Vagina (tissue), 2 donors: ENCODE results near the gene COPZ1. TPM values are rescaled to one million over a fixed set of nuclear protein-coding genes. Genes with fewer than 3 reads are reported as not detected.

Source experiments
- DNase-seq, 2 donors: peaks; one replicate each; pipeline ENCODE4 v3.0.0-alpha.2; 2017; ENCODE audit errors: extremely low spot score in 2 of 2
- H3K27ac ChIP-seq: fragments of 200-600 bp; sonication (generic); one replicate; pipeline ENCODE4 v1.5.1; 2019
- H3K27me3 ChIP-seq: fragments of 200-600 bp; sonication (generic); one replicate; pipeline ENCODE4 v1.5.1; 2019
- H3K36me3 ChIP-seq, 2 donors: fragments of 200-600 bp; sonication (generic); one replicate each; pipeline ENCODE4 v1.5.1; 2017 to 2019
- H3K4me1 ChIP-seq: fragments of 200-600 bp; sonication (generic); one replicate; pipeline ENCODE4 v1.5.1; 2019
- H3K4me3 ChIP-seq, 2 donors: fragments of 200-600 bp; sonication (generic); 1 replicate in 1 of 2; 2 replicates in 1 of 2; pipeline ENCODE4 v1.5.1; 2016 to 2019
- H3K9me3 ChIP-seq: fragments of 200-600 bp; sonication (generic); one replicate; pipeline ENCODE4 v1.5.1; 2019
- POLR2A ChIP-seq, 2 donors: fragments of 450-650 bp; IDR thresholded peaks; one replicate each; pipeline ENCODE4 v1.6.1; 2017; ENCODE audit warnings: antibody characterized with exemption in 2 of 2, mild to moderate bottlenecking in 2 of 2, moderate library complexity in 2 of 2
- POLR2AphosphoS5 ChIP-seq, 2 donors: sonication (generic); formaldehyde crosslinking; IDR thresholded peaks; one replicate each; pipeline ENCODE4 v1.9.0; 2017; ENCODE audit warnings: antibody characterized with exemption in 2 of 2, mild to moderate bottlenecking in 2 of 2, low read depth in 1 of 2; ENCODE audit not compliant: insufficient read depth in 1 of 2
- intact Hi-C: fragments of 100-400 bp; cut with DNase I; formaldehyde crosslinking; loops from one replicate; pipeline ENCODE4 v1.15.1; 2023
- total RNA-seq: library from RNA; depleted of rRNA; stranded (reverse); fragments of >200 nt; gene quantifications from one replicate; pipeline ENCODE4 v1.2.3, GENCODE V29; 2016
- TF ChIP-seq, protein P1 (sequence below), 3 experiments: fragments of 450-650 bp in 2 of 3; fragments of 200-600 bp in 1 of 3; sonication (generic) in 1 of 3; IDR thresholded peaks; one replicate each; pipeline ENCODE4 v1.5.1; 2017 to 2019; ENCODE audit warnings: antibody characterized with exemption in 3 of 3, mild to moderate bottlenecking in 2 of 3, moderate library complexity in 2 of 3

COPZ1 gene
- total RNA-seq, 1 donor from 2014 or later, result 47.6 TPM

- no peak for DNase-seq
- peaks cover 71% of the 10 kb centered on the region for H3K4me1 ChIP-seq
- no peaks in the 10 kb centered on the region for H3K27me3 ChIP-seq
- no peaks in the 10 kb centered on the region for H3K36me3 ChIP-seq
- no peak overlapping the region for H3K4me3 ChIP-seq
- TF ChIP-seq POLR2A (IDR thresholded peaks at IDR 0.05) (peak in 1 of 2 donors; percentile 10), POLR2AphosphoS5 (IDR thresholded peaks at IDR 0.05; ENCODE audit: insufficient read depth in 1 of 2, low read depth in 1 of 2) (peak; percentile 42 to 44)
- TF ChIP-seq, protein P1, sequence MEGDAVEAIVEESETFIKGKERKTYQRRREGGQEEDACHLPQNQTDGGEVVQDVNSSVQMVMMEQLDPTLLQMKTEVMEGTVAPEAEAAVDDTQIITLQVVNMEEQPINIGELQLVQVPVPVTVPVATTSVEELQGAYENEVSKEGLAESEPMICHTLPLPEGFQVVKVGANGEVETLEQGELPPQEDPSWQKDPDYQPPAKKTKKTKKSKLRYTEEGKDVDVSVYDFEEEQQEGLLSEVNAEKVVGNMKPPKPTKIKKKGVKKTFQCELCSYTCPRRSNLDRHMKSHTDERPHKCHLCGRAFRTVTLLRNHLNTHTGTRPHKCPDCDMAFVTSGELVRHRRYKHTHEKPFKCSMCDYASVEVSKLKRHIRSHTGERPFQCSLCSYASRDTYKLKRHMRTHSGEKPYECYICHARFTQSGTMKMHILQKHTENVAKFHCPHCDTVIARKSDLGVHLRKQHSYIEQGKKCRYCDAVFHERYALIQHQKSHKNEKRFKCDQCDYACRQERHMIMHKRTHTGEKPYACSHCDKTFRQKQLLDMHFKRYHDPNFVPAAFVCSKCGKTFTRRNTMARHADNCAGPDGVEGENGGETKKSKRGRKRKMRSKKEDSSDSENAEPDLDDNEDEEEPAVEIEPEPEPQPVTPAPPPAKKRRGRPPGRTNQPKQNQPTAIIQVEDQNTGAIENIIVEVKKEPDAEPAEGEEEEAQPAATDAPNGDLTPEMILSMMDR (IDR thresholded peaks at IDR 0.05), result no peak
- H3K27ac ChIP-seq, result peak overlapping the region; percentile 93
- intact Hi-C loops, result no loop called here
- no peaks in the 10 kb centered on the region for H3K9me3 ChIP-seq
These were observed 51.7 kb downstream of the COPZ1 start for GRCh38 chr12:54376596-54376995.

DNA sequence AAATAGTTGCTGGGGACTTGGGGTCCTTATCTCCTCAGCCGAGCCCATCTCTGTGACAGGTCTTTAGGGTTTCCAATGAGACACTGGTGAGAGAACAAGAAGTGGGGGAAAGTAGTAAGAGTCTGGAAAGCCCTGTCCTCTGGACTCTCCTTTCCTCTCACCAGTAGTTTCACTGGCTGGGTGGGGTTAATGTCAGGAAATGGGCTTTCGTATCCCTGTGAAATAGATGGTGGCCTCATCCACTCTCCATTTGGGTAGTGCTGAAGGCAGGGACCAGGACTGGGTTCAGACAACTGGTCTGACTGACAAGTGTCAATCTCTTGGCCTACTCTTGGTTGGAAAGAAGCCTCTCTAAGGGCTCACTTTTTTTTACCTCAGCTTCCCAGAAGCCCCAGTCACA, 52.1 kb downstream of the COPZ1 start:
- peaks cover 67% of the 10 kb centered on the region for H3K4me1 ChIP-seq
- H3K27ac ChIP-seq, result peak overlapping the region; percentile 93
- intact Hi-C loops, result no loop called here
- DNase-seq, result no peak
- TF ChIP-seq, protein P1 (IDR thresholded peaks at IDR 0.05), result no peak
- TF ChIP-seq POLR2A (IDR thresholded peaks at IDR 0.05) (no peak), POLR2AphosphoS5 (IDR thresholded peaks at IDR 0.05; ENCODE audit: insufficient read depth in 1 of 2, low read depth in 1 of 2) (no peak)
- no peak overlapping the region for H3K4me3 ChIP-seq
- H3K36me3 ChIP-seq, result no peaks in the 10 kb centered on the region
- no peaks in the 10 kb centered on the region for H3K27me3 ChIP-seq
- no peaks in the 10 kb centered on the region for H3K9me3 ChIP-seq

GRCh38 chr12:54377797-54378515, 53.0 kb downstream of the COPZ1 start:
- peaks cover 70% of the 10 kb centered on the region for H3K4me1 ChIP-seq

DNA sequence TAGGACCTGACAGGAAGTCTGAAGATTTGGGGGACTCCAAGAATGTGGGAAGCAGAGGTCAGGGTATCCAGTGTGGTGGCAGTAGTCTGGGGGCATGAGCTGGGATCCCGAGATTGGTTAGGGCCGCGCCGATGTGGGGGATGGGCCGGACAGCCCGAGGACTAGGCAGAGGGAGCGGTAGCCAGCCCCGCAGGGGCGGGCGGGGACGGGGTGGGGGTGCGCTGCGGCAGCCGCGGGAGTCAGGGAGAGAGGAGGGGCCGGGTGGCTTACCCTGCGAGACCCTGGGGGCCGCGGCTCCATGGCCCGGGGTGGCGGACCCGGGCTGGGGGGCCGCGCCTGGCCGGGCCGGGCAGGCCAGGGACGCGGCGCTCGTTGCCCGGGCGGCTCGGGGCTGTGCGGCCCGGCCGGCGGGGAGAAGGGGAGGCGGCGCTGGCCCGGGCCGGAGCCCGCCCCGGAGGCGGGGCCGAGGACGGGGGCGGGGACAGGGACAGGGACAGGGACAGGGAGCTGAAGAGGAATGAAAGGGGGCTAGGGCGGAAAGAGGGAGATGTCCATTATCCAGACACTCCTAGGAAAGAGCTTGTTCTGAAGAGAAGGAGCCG, 54.0 kb downstream of the COPZ1 start:
- TF ChIP-seq POLR2A (IDR thresholded peaks at IDR 0.05) (peak in 1 of 2 donors; percentile 31), POLR2AphosphoS5 (IDR thresholded peaks at IDR 0.05; ENCODE audit: insufficient read depth in 1 of 2, low read depth in 1 of 2) (no peak)
- TF ChIP-seq, protein P1 (IDR thresholded peaks at IDR 0.05), result no peak
- H3K27me3 ChIP-seq, result no peaks in the 10 kb centered on the region
- peak overlapping the region; percentile 48 to 51 for H3K4me3 ChIP-seq
- no peak for DNase-seq
- H3K4me1 ChIP-seq, result peaks cover 65% of the 10 kb centered on the region
- H3K36me3 ChIP-seq, result no peaks in the 10 kb centered on the region
- intact Hi-C loops, result no loop called here
- H3K9me3 ChIP-seq, result no peaks in the 10 kb centered on the region
- H3K27ac ChIP-seq, result peak overlapping the region; percentile 93

More at GRCh38 chr12:54377797-54378515, 53.0 kb downstream of the COPZ1 start:
- Histone ChIP-seq H3K27me3 (no peaks in the 10 kb centered on the region), H3K9me3 (no peaks in the 10 kb centered on the region), H3K4me3 (peak overlapping the region; percentile 48 to 51), H3K36me3 (no peaks in the 10 kb centered on the region), H3K27ac (peak overlapping the region; percentile 93)
- intact Hi-C loops, result no loop called here
- no peak for TF ChIP-seq POLR2AphosphoS5 (IDR thresholded peaks at IDR 0.05; ENCODE audit: insufficient read depth in 1 of 2, low read depth in 1 of 2)
- TF ChIP-seq, protein P1 (IDR thresholded peaks at IDR 0.05), result no peak
- TF ChIP-seq POLR2A (IDR thresholded peaks at IDR 0.05), result no peak
- DNase-seq, result no peak
